PFSK-1 (cell line): Measurements from ENCODE around the gene SEC62.

Source experiments
- FOXP2 ChIP-seq: optimal IDR thresholded peaks from 2 replicates; pipeline ENCODE3; 2011; ENCODE audit warnings: borderline replicate concordance, control low read depth, inconsistent platforms; ENCODE audit not compliant: insufficient read depth; ENCODE audit errors: extremely low read length, extremely low read depth
- POLR2AphosphoS5 ChIP-seq: IDR thresholded peaks from 2 replicates; pipeline ENCODE4 v1.6.1; 2012; ENCODE audit warnings: low read depth, mild to moderate bottlenecking, control low read depth, low read length, moderate library complexity
- SIN3A ChIP-seq: IDR thresholded peaks from 2 replicates; pipeline ENCODE4 v1.6.1; 2012; ENCODE audit warnings: mild to moderate bottlenecking, low read length, moderate library complexity, borderline replicate concordance; ENCODE audit not compliant: insufficient read depth
- TAF1 ChIP-seq: IDR thresholded peaks from 2 replicates; pipeline ENCODE4 v1.6.1; 2012; ENCODE audit warnings: low read length, control low read depth, borderline replicate concordance; ENCODE audit not compliant: insufficient read depth
- TF ChIP-seq, protein P1 (sequence below), 2 experiments: IDR thresholded peaks; 2 replicates each; pipeline versions ENCODE4 v1.6.1 to v1.8.0; 2011 to 2012; ENCODE audit warnings: low read depth in 2 of 2, low read length in 2 of 2, control low read depth in 1 of 2, inconsistent platforms in 1 of 2, mild to moderate bottlenecking in 1 of 2, moderate library complexity in 1 of 2; ENCODE audit not compliant: insufficient read depth in 1 of 2

SEC62 gene

DNA sequence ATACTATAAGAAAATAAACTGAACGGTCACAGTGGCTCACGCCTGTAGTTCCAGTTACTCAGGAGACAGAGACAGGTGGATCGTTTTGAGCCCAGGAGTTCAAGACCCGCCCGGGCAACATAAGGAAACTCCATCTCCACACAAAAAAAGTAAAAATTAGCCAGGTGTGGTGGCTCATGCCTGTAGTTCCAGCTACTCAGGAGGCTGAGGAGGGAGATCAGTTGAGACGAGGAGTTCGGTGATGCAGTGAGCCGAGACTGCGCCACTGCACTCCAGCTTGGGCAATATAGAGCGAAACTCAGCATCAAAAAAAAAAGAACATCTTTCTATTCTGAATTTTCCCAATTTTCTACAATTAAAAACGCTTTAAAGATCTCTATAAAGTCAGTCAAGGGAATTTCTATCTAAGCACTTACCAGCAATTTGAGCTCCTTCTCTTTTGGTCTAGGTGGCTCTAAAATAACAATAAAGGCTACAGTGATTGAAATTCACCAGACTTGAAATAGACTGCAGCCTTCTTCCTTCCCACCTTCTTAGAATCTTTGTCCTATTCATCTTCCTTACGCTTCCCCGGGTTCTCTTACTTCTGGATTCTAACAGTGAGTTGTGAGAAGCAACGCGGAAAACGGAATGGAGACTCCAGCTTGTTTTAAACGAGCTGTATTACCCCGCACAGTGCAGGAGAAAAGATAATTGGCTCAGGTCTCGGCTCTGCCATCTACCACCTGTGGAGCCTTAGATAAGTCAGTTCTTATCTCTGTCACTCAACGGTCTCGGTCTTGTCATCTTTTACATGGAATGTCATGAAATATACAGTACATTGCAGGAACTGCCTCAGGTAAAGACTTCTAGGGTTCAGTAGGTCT is 812 bp upstream of the SEC62 start:
- no peak for TF ChIP-seq FOXP2
- TF ChIP-seq TAF1: no peak
- TF ChIP-seq, protein P1, sequence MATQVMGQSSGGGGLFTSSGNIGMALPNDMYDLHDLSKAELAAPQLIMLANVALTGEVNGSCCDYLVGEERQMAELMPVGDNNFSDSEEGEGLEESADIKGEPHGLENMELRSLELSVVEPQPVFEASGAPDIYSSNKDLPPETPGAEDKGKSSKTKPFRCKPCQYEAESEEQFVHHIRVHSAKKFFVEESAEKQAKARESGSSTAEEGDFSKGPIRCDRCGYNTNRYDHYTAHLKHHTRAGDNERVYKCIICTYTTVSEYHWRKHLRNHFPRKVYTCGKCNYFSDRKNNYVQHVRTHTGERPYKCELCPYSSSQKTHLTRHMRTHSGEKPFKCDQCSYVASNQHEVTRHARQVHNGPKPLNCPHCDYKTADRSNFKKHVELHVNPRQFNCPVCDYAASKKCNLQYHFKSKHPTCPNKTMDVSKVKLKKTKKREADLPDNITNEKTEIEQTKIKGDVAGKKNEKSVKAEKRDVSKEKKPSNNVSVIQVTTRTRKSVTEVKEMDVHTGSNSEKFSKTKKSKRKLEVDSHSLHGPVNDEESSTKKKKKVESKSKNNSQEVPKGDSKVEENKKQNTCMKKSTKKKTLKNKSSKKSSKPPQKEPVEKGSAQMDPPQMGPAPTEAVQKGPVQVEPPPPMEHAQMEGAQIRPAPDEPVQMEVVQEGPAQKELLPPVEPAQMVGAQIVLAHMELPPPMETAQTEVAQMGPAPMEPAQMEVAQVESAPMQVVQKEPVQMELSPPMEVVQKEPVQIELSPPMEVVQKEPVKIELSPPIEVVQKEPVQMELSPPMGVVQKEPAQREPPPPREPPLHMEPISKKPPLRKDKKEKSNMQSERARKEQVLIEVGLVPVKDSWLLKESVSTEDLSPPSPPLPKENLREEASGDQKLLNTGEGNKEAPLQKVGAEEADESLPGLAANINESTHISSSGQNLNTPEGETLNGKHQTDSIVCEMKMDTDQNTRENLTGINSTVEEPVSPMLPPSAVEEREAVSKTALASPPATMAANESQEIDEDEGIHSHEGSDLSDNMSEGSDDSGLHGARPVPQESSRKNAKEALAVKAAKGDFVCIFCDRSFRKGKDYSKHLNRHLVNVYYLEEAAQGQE (IDR thresholded peaks at IDR 0.05; ENCODE audit: insufficient read depth in 1 of 2, low read depth in 2 of 2, low read length in 2 of 2): no peak
- no peak for TF ChIP-seq SIN3A
- TF ChIP-seq POLR2AphosphoS5: no peak

DNA sequence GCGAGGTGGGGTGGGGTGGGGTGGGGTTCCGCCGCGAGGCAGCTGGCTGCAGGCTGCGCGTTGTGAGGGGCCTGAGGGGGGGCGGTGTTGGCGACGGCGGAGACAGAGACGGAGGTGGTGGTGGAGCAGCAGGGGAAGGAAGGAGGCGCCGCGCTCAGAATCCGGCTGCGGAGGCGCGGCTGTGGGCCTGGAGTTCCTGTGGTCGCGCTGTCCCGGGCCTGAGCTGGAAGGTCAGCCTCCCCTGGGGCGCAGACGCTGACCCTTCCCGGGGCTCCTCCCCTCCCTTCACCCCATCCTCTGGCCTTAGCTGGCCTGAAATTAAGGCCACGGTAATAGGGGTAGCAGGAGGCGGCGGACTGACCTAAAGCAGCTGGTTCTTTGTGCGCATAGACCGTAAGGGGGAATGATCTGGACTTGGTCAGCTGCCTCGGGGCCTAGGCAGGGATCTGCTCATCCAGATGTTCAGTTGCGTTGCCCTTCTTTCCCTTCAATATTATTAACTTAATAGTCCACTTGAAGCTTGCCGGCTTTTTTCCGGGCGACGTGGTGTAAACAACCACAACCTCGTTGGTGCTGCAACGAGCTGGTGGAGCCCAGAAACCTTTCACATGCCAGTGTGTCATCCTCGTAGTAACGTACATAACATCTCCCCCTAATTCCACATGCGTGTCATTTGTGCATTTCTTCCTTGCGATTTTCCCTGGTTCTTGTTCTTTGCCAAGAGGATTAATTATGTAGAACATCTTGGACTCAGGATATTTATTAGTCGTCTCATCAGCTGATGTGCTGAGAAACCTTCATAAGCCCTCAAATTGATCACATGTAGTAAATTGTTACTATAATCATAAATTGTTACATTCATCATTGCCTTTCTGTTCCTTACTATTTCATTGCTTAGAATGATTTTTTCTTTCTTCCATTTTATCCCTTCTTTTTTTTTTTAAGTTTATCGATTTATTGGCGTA is 626 bp downstream of the SEC62 start:
- no peak for TF ChIP-seq TAF1
- no peak for TF ChIP-seq SIN3A
- TF ChIP-seq FOXP2: no peak
- TF ChIP-seq POLR2AphosphoS5: no peak
- TF ChIP-seq, protein P1 (IDR thresholded peaks at IDR 0.05; ENCODE audit: insufficient read depth in 1 of 2, low read depth in 2 of 2, low read length in 2 of 2): no peak

DNA sequence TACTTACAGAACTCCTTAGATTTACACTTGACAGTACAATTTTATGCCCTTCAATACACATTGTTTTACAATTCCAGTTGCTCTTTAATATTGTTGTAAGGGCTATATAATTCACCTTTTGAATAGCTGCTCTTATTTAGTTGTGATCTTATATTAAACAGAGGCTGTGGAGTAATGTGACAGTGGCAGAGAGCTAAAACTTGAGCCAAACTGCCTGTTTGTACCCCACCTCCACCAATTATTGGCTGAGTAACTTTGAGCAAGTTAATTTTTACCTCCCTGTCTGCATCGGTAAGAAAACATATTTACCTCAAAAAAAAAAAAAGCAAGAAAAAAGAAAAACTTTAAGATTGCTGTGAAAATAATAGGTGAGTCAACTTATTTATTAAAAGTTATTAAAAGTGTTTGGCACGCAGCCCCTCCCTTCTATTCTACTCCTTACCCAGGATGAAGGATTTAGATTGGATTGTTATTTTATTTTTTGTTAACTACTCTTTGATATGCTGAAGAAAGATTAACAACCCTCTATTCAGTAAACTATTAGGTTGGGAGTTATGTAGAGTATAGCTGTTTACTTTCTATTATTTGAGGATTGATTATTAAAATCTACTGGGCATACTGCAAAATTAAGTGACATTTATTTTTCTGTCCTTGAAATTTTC is 1.7 kb downstream of the SEC62 start:
- TF ChIP-seq, protein P1 (IDR thresholded peaks at IDR 0.05; ENCODE audit: insufficient read depth in 1 of 2, low read depth in 2 of 2, low read length in 2 of 2): no peak
- no peak for TF ChIP-seq TAF1
- TF ChIP-seq FOXP2: no peak
- no peak for TF ChIP-seq POLR2AphosphoS5
- TF ChIP-seq SIN3A: no peak

DNA sequence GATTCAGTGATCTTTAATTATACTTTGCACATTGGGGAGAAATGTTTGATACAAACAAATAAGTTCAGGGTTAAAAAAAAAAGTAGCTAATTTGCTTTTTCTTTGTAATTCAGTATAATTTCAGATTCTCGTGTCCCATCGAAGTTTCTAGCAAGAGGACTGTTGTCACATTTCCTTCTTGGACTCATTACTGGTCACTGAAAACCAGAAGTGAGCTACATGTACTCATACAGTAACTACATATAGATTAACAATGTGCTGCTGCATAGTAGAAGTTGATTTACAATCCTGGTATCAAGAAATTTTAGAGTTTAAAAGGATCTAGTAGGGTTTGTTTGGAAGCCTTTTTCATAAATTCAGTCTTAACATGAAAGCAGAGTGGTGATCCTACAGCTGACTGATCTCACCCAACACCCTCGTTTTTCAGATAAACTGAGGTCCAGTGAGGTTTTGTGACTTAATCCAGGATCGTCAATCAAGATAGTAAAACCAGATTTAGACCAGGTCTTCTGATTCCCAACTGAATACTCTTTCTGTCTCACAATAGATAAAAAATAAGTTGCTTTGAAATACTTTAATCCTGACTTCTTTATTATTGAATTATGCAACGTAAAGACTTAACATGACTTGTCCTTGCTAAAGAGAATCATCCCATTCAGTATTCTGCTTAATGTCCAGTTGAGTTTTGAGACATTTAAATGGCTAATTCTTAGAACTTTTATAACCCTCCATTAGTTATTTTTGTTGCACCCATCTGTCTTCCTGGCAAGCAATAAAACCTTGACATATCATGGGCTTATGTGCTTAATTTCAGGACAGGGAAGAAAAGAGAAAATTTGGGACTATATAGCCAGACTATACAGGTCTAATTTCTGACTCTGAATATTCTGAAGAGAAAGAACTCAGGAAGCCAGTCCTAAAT is 2.8 kb downstream of the SEC62 start:
- TF ChIP-seq TAF1: no peak
- no peak for TF ChIP-seq FOXP2
- no peak for TF ChIP-seq POLR2AphosphoS5
- TF ChIP-seq SIN3A: no peak
- TF ChIP-seq, protein P1 (IDR thresholded peaks at IDR 0.05; ENCODE audit: insufficient read depth in 1 of 2, low read depth in 2 of 2, low read length in 2 of 2): no peak
